Hindlimb muscle (tissue), 1 donor: Measurements from ENCODE around the gene NCKAP5. TPM values are rescaled to one million over a fixed set of nuclear protein-coding genes. Genes with fewer than 3 reads are reported as not detected.
"Not testable (repeated sequence)": the region's sequence is repeated elsewhere in the genome, so short reads cannot be mapped to it uniquely, and the experiment has no call there.

ENCODE experiments used
- DNase-seq: peaks from one replicate; pipeline ENCODE4 v3.0.0-alpha.2; 2013
- polyA plus RNA-seq: library from polyadenylated mRNA; unstranded; fragments of 120-200 nt; gene quantifications from one replicate; pipeline ENCODE4 v1.2.1, GENCODE V29; 2013; ENCODE audit not compliant: insufficient read length

The NCKAP5 gene
- polyA plus RNA-seq, 1 donor = 4.7 TPM

DNA sequence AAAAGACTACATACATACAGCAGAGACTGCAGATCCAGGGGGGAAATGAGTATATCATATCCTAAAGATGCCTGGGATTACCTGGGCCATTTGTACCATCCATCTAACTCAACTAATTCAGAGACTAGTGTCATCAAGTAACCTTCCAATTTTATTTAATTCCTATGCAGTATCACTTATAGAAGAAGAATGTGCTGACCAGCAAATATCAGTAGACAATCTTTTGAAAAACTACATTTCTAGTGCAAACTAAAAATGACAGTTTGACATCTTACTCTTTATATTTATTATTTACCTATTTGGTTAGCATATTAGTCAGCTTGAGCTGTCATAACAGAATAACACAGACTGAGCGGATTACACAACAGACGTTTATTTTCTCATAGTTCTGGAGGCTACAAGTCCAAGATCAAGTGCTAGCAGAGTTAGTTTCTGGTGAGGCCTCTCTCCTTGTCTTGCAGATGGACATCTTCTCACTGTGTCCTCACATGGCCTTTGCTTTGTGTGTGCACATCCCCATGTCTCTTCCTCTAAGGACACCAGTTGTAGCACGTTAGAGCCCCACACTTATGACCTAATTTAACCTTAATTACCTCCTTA lies 47.0 kb downstream of the NCKAP5 start:
- no peak for DNase-seq

DNA sequence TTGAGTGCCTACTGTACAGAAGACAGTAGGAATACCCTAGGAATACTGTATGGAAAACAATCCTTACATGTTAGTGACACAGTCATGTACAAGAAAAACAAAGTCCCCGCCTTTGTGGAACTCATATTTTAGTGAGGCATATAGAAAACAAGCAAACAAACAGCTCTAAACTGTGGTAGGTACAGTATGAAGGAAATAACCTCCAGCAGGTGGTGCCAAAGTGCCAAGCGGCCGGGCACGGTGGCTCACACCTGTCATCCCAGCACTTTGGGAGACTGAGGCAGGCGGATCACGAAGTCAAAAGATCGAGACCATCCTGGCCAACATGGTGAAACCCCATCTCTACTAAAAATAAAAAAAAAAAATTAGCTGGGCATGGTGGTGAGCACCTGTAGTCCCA lies 48.6 kb downstream of the NCKAP5 start:
- not testable (repeated sequence) for DNase-seq

DNA sequence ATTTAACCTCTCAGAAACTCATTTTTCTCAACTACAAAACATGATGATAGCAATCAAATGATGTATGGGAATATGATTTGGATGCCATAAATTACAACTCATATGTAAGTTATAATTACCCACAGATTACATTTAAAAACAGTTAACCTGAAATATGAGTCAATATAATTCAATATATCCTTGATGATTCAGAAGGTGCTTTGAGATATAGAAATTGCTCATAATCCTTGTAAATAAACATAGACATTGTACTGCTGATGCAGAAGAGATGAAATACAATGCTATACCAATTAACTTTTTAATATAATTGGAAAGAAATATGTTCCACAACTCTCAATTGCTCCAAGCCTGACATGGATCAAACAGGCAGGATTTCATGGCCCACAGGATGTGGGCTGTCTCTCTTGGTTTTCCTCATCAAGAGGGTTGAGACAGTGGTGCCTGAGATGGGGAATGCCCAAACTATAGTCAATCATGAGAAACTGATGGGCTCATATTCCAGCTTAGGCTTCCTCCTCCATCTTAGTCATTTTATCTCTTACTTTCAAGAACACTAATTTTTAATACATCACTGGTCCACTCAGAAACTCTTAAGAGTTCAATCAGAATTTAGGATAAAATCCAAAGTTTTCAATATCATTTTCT lies 49.4 kb downstream of the NCKAP5 start:
- no peak for DNase-seq

DNA sequence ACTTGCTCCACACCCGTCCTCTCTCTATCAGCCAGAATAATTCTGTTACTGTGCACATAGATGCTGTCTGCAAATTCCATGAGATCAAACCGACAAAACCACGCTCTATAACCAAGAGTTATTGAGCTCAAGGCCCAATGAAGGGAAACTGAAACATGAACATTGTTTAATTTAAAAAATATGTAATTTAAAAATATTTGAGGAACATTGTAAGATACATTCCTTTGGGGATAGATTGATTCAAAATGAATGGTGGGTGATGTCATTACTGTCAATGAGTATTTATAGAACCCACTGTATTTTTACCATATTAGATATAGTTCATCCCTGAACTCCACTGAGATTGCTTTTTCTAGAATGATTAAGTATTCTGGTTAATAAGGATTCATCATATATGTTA lies 50.4 kb downstream of the NCKAP5 start:
- DNase-seq = no peak

DNA sequence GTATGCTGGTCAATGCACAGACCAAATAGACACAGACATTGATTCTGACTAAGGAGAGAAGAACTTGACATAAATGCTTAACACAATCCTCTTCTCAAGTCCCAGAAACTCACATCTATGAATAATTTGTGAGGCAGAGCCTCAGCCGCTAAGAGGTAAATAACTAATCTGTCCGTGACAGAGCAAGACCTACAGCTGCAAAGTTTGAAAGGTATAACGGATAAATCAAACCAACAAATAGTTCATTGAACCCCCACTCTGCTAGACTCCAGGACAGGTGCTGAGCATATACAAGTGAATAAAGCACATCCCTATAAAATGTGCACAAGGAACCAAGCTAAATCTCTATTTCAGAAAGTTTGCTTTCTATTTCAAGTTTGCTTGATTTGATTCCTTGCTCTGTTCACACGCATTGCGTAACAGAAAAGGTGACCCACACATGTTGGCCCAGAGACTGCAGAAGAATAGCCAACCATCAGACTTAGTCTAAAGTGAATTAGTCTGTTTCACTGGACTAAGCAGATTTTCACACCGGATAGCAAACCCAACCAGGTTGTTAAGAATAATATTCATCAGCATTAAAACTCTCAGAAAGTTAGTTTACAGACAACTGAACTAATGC lies 51.7 kb downstream of the NCKAP5 start:
- no peak for DNase-seq

DNA sequence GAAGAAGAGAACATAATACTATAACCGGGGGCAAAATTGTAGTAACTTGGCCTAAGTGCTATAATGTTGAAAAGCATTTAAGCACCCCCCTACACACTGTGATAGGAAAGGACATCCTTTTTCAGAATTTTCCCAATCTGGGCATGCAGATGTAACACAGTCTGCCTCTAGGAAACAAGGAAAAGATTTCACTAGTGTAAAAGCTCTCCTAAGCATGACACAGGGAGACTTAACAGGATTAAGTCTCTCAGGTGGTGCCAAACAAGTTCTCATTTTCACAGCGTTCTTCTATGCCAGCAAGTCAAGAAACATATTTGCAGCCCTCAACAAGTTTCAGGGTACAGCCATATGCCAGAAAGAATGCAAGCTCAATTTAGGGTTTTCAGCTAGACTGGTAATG lies 53.0 kb downstream of the NCKAP5 start:
- no peak for DNase-seq

DNA sequence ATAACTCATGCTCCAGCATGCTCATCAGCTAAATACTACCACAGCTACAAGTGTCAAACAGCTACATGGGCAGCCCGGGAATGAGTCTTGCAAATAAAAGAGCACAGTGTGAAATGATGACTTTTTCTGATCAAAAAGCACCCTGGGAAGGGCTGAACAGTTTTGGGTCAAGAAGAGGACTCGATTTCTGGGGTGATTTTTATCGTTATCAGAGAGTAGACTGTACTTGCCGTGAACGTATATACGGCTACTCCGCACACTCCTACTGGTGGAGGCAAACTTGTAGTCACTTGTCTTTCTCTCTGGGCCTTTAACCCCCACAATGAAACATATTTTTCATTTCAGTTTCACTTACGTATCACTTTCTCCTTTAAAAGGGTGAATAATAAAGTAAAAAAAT lies 54.4 kb downstream of the NCKAP5 start:
- DNase-seq = no peak

DNA sequence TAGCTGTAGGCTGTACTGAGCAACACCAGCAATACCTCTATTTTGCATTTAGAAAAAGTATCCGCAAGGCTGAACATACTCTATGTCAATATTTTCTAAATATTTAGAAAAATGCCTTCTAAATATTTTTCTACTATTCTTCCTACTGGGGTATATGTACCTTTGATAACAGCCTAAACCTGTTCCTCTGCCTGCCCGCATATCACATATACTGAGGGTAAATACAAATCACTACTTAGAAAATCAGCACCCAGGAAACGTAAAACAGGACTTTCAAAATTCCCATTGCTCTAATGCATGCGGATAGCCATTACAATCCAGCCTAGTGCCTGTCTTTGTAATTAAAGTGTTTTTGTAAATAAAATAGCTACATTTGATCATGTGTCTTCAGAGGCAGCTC lies 56.1 kb downstream of the NCKAP5 start:
- no peak for DNase-seq

DNA sequence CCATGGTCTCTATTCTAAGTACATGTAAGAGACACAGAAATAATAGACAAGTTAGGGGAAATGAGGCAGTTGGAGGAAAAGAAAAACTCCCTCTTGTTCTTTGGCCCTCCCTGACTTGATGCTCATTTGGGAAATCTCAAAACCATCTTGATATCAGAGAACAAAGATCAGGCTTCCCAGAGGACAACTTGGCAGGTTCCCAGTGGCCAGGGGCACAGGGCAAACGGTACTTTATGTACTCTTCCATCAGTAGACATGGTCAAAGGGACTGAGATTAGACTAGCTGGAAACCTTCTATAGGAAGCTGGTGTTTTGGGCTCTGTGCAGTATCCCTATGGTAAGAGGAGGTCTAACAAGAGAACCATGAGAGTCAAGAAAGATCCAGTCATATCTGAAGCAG lies 56.6 kb downstream of the NCKAP5 start:
- no peak for DNase-seq

DNA sequence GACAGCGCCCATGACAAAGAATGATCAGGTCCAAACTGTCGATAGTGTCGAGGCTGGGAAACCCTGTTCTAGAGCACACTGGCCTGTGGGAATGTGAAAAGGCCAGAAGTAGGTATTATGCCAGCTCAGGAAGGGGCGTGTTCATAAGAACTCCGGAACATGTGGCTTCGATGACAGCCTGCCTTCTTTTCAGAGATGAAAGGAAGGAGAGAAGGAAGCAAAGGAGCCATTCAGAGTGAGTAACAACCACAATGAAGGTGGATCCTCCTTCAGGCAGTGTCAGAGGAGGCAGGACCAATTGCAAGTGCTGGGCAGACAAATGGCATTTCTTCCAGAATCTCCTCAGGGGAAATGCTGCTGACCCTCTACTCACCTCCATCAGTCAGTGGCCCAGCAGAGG lies 58.5 kb downstream of the NCKAP5 start:
- DNase-seq = no peak

DNA sequence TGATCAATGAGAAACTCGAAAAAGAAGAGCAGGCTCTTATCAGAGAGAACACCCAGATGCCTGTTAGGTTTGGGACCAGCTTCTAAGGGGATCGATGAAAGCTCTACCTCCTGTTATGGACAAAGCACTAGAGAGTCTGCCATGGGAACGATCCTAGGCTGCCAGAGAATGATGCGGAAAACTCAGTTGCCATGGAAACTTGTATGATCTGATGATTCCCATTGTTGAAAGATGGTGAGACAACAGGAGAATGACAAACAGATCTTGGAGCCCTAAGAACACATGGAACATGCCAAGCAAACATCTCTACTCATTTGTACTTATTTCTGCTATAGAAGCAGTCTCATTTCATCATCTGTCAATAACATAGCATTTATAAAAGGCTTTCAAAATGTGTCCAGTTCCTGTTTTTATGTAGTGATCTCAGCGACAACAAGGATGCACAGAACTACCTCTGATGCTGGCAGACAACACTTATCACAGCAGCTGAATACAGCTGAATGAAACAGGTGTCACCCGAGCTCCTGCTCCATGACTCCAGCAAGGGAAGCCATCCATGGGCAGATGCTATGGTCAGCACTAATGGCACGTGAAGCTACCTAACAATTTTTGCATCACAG lies 59.6 kb downstream of the NCKAP5 start:
- DNase-seq = no peak

DNA sequence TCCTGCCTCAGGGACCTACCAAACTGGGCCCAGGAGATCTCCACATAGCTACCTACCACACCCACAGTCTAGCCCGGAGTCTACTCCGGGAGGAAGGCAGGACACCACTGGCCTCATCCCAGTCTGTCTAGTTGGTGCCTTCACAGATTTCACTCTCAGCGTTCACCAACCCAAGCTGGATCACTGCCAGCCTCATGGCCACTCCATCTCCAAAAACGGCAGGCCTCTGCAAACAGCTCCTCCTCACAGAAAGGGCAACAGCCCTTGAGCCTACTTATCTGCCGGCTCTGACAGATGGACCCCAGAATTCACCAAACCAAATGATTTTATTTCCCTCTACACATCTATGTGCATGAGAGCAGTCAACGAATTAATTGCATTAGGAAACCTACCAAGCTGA lies 61.3 kb downstream of the NCKAP5 start:
- DNase-seq = no peak

DNA sequence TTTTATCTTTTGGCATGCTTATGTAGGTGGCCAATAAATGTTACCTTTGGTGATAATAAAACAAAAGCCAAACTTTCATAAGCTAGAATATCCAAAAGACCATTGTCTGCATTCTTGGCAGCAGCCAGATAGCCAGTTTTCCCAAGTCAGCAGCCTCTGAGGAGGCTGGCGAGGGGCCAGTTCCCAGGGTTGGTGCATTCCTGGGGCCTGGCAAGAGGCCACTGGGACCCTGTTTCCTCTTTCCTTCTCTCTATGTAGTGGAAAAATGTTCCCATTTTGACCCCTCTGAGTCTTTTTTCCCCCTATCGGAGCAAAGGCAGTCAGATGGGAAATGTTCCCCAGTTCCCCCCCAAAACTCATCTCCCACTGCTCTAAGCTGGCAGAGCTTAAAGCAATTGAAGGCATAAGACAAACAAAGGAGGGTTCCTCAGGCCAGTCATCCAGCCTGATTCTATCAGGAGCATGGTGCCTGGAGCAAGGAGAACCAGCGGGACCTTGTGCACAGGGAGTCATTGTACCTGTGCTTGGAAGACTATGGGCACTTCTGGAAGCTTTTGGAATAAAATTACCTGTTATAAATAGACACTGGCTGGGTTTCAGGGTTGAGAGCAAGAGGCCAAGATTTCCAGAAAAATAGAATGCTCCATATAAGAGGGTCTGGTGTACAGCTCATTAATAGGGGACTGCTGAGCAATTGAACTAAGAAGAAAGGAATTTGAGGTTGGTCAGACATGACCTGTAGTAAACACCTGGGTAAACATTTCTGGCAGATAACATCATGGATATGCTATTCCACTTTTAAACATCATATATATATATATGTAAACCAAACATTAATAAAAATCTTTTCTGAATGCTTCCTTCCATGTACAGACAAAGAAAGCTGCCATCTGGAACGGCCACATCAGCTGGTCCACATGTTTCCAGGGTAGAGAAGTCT lies 63.4 kb downstream of the NCKAP5 start:
- no peak for DNase-seq

DNA sequence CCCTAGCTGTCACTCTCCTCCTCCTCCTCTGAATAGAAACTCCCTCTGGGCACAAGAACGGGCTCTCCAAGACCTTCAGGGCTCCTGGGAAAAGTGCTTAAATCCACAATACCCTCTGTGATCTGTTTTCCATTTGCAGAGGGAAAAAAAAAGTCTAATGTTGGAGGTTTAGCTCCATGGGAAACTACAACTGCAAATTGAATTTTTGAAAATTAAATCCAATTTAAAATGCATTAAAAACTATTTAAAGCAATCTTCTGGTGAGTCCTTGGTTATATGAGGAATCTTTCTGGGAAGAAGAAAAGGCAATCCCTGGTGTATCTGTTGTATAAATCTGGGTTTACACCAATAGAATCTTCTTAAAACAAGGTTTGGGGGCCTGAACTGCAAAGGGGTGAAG lies 64.3 kb downstream of the NCKAP5 start:
- no peak for DNase-seq

DNA sequence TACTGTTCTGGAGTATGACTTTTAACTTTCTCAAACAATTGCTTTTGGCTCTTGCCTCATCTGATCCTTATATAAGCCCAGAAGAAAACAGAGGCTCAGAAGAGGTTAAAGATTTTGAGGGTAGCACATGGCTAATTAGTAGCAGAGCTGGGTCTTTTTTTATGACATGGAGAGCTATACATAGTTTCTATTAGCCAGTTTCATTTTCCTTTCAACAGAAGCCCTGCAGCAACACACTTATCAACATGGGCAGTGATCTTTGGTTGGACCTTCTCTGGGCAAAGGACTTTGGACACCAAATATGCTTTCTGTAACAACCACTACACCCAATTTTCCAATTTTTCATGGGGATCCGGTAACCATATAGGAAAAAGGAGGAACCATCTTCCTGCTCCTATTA lies 64.9 kb downstream of the NCKAP5 start:
- DNase-seq = no peak

DNA sequence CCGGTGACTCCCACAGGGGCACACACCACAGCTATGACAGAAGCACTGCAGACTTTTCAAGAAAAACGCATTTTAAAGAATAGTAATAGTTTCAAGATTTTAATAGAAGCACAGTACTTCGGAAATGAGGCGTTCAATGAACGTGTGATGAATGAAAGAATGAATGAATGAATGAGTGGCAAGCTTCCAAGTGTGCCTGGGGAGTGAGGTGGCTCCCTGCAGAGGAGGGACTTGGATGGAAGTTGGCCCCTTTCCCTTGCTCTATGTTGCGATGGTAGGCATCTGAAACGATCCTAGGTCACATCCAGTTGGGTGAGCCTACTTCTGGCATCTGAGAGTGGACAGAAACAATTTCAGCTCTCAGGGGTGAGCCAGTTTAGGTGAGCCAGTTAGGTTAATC lies 65.6 kb downstream of the NCKAP5 start:
- DNase-seq = no peak

DNA sequence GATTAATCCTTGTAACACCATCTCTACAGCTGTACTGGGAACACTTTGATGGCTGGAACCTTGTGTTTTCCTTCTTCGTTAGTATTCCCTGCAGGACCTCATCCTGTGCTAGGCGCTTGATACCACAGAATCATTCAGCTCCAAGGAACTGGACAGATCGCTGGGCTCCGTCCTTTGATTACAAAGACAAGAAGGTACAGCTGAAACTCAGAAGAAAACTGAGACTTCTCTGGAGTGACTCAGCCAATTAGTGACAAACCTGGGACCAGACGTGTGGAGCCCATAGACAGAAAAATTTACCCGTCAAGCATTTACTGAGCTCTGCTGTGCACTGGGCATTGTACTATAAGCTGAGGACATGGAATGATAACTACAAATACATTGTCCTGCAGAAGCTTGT lies 67.3 kb downstream of the NCKAP5 start:
- no peak for DNase-seq

DNA sequence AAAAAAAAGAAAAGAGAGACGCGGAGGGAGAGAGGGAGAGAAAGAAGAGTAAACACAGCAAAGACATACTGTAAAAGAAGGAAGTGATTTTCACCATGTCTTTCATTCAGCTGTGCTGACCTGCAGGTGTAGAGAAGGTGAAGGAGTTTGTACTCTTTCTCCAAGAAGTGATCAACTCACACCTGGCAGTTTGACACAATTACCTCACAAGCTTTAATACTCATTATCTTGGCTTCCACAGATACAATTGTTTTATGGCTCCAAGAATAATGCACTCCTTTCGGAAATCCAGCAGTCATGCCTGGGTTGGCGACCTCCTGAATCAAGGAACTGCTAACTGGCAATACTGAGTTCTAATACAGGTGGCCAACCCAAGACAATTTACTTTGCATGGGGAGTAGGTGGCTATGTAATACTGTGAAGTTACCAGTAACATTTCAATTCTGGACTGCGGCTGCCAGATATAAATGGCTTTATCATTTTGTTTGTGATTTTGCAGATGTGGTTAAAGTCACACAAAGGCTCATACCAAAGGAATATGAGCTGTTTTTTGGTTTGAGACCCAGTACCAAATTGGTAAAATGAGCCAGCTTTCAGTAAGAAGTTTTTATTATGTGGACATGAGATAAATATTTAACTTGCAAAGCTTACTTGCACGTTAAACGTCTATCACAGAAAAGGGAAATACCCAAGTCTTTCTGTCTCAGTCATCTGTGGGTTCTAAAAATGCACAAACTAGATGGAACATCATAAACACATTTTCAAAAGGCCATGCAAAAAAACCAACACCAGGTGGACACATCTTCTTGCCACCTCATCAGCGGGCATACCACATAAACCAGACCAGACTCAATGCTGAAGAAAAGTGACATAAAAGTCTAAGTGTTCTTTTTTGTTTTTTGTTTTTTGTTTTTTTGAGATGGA lies 69.3 kb downstream of the NCKAP5 start:
- DNase-seq = no peak

DNA sequence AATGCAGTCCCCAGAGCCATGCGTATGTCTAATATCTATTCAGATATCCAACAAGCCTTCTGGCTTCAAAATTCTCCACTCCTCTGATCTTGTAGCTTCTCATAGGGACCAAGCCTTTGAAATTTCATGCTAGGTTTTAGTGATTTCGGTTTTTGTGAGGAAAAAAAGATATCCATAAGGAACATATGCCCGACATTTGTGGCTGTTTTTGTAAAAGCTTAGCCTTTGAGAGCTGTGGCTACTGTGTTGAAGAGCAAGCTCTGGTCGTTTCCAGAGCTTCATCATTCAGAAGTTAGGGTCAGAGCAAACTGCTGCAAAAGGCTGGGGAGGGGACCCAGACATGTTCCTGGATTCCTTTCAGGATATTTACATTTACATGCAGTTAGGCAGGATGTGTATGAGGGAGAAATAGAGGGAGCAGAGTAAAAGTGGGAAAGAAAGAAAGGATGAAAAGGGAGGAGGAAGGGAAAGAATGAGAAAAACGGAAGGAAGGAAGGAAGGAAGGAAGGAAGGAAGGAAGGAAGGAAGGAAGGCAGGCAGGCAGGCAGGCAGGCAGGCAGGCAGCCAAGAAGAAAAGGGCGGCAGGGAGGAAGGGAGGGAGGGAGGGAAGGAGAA lies 70.2 kb downstream of the NCKAP5 start:
- no peak for DNase-seq

DNA sequence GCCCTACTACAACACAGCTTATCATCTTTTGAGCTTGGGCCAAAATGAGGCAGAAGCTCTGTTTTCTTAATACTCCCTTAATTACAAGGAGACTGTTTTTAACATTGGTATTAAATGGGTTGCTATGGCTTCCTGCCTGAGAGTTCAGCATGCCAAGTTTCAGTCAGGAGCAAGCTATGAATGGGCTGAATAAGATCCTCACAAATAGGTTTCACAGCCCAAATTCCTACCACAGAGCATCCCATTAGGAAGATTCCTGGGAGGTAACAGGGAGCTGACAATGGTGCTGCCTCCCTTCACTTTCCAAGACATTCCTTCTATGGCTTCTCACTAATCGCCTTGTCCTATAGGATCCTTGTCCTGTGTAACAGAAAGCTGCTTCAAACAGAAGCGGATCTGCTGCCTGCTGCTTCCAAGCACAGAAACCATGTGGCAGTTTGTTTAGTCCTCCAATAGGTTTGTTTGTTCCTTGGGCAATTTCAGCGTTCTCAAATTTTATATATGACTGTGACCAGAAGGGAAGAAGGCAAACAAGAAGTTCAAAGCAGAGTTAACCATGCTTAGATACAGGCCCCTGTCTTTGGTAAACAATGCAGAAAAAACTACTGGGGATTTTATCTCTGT lies 70.9 kb downstream of the NCKAP5 start:
- no peak for DNase-seq
